Activated CD4-positive, alpha-beta T cell treated with anti-CD3 and anti-CD28 coated beads for 48 hours (primary cell): ENCODE measurements around the gene ZNF723.
"Not testable (repeated sequence)": the region's sequence is repeated elsewhere in the genome, so short reads cannot be mapped to it uniquely, and the experiment has no call there.

Source experiments
- DNase-seq: peaks from one replicate; pipeline ENCODE4 v3.0.0-alpha.2; 2020

ZNF723 gene

GRCh38 chr19:22832031-22832762, at the start of gene ZNF723:
ZNF723 (plus strand) TSS chr19:22832291; CDS start chr19:22832380, 89 bp downstream.
- DNase-seq: no peak

GRCh38 chr19:22783651-22784410, 48.3 kb upstream of the ZNF723 start, which contains the start of gene ZNF99:
ZNF99 (minus strand) TSS chr19:22784151; CDS start chr19:22784016, 135 bp downstream.
- peak; percentile 2 for DNase-seq

GRCh38 chr19:22792863-22793262, 39.2 kb upstream of the ZNF723 start:
- not testable (repeated sequence) for DNase-seq

- no peak for DNase-seq
These were observed 35.1 kb upstream of the ZNF723 start for GRCh38 chr19:22797040-22797439.

- DNase-seq: no peak
These were observed 25.7 kb upstream of the ZNF723 start for GRCh38 chr19:22806418-22806817.

GRCh38 chr19:22807061-22807835, 24.8 kb upstream of the ZNF723 start:
- no peak for DNase-seq

GRCh38 chr19:22814124-22814523, 18.0 kb upstream of the ZNF723 start:
- DNase-seq: no peak

- DNase-seq: no peak
These were observed 880 bp upstream of the ZNF723 start for GRCh38 chr19:22831211-22831610.

- not testable (repeated sequence) for DNase-seq
These were observed 25.7 kb downstream of the ZNF723 start for GRCh38 chr19:22857713-22858320.

- no peak for DNase-seq
These were observed 50.7 kb downstream of the ZNF723 start for GRCh38 chr19:22882797-22883196.

GRCh38 chr19:22893855-22894270, 61.8 kb downstream of the ZNF723 start:
- DNase-seq: no peak

- DNase-seq: no peak
These were observed 69.5 kb downstream of the ZNF723 start for GRCh38 chr19:22901431-22902130.
